Panc1 (cell line): ENCODE measurements around the gene MYCN.

Source experiments
- POLR2AphosphoS5 ChIP-seq: IDR thresholded peaks from 2 replicates; pipeline ENCODE4 v1.6.1; 2012; ENCODE audit warnings: mild to moderate bottlenecking, low read depth, low read length, moderate library complexity
- SIN3A ChIP-seq: IDR thresholded peaks from 2 replicates; pipeline ENCODE4 v1.6.1; 2012; ENCODE audit warnings: low read depth, mild to moderate bottlenecking, low read length, moderate library complexity, borderline replicate concordance; ENCODE audit not compliant: insufficient read depth
- TF ChIP-seq, protein P1 (sequence below): fragments of 450-650 bp; IDR thresholded peaks from 2 replicates; pipeline ENCODE4 v1.5.1; 2017; ENCODE audit warnings: mild to moderate bottlenecking

DNA sequence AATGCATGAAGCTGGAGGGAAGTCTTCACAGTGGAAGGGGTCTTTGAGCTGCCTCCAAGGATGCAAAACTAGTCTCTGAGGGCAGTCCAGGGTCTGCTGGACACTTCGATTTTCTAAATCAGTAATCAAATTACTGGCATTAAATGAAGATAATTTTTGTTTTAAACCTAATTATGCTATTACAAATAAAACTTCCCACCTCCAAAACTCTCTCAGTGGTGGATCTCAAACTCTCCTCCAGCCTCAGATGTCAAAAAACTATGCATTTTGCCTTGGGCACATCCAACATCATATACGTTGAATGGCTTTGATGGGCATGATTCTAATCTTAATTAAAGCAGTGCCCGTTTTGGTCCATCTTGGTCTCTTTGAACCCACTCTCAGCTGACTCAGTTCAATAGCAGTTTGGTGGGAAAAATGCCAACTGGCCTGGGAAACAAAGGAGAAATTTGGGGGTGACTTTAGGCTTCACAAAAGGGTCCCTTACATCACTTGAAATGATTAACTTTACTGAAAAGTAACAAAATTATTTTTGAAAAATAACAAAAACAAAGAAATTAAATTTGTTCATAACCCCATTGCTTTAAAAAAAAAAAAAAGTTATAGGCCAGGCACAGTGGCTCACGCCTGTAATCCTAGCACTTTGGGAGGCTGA lies 5.9 kb upstream of the MYCN start:
- TF ChIP-seq, protein P1, sequence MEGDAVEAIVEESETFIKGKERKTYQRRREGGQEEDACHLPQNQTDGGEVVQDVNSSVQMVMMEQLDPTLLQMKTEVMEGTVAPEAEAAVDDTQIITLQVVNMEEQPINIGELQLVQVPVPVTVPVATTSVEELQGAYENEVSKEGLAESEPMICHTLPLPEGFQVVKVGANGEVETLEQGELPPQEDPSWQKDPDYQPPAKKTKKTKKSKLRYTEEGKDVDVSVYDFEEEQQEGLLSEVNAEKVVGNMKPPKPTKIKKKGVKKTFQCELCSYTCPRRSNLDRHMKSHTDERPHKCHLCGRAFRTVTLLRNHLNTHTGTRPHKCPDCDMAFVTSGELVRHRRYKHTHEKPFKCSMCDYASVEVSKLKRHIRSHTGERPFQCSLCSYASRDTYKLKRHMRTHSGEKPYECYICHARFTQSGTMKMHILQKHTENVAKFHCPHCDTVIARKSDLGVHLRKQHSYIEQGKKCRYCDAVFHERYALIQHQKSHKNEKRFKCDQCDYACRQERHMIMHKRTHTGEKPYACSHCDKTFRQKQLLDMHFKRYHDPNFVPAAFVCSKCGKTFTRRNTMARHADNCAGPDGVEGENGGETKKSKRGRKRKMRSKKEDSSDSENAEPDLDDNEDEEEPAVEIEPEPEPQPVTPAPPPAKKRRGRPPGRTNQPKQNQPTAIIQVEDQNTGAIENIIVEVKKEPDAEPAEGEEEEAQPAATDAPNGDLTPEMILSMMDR: no peak
- no peak for TF ChIP-seq POLR2AphosphoS5
- TF ChIP-seq SIN3A: no peak
